ENCODE data around the gene RAB12. TPM values are rescaled to one million over a fixed set of nuclear protein-coding genes. Genes with fewer than 3 reads are reported as not detected.

Gene RAB12
- total RNA-seq, 6 experiments from 2014 or later: 34.1 to 38.0 (median 36.4) TPM

- Mint-ChIP-seq H3K4me3 (no peak overlapping the region), H3K27ac (no peak overlapping the region), H3K4me1 (ENCODE audit: low read depth) (peaks cover 21% of the 10 kb centered on the region), H3K27me3 (ENCODE audit: insufficient read depth) (peaks cover 1% of the 10 kb centered on the region; the same call in 1 of the 2 replicates), H3K36me3 (ENCODE audit: low read depth) (no peaks in the 10 kb centered on the region), H3K9me3 (peaks cover 2% of the 10 kb centered on the region; the same call in 1 of the 2 replicates)
- no peak for TF ChIP-seq CTCF (IDR thresholded peaks at IDR 0.05)
- no peak for DNase-seq
Observed at GRCh38 chr18:8656232-8656631, 47.0 kb downstream of the RAB12 start.

- H3K27ac Mint-ChIP-seq: no peak overlapping the region
- peaks cover 28% of the 10 kb centered on the region for H3K4me1 Mint-ChIP-seq (ENCODE audit: low read depth)
- no peak overlapping the region for H3K4me3 Mint-ChIP-seq
- no peak for DNase-seq
- no peaks in the 10 kb centered on the region for H3K9me3 Mint-ChIP-seq
- no peaks in the 10 kb centered on the region for H3K36me3 Mint-ChIP-seq (ENCODE audit: low read depth)
- no peak for TF ChIP-seq CTCF (IDR thresholded peaks at IDR 0.05)
- peaks cover 1% of the 10 kb centered on the region; the same call in 1 of the 2 replicates for H3K27me3 Mint-ChIP-seq (ENCODE audit: insufficient read depth)
Observed at GRCh38 chr18:8657050-8657820, 48.0 kb downstream of the RAB12 start.

GRCh38 chr18:8657873-8658470 lies 48.7 kb downstream of the RAB12 start:
- Mint-ChIP-seq H3K27ac (no peak overlapping the region), H3K36me3 (ENCODE audit: low read depth) (no peaks in the 10 kb centered on the region), H3K9me3 (no peaks in the 10 kb centered on the region), H3K4me1 (ENCODE audit: low read depth) (peaks cover 28% of the 10 kb centered on the region), H3K4me3 (no peak overlapping the region), H3K27me3 (ENCODE audit: insufficient read depth) (peaks cover 1% of the 10 kb centered on the region; the same call in 1 of the 2 replicates)
- no peak for TF ChIP-seq CTCF (IDR thresholded peaks at IDR 0.05)
- no peak for DNase-seq

- peaks cover 38% of the 10 kb centered on the region for H3K4me1 Mint-ChIP-seq (ENCODE audit: low read depth)
- DNase-seq: no peak
- no peaks in the 10 kb centered on the region for H3K36me3 Mint-ChIP-seq (ENCODE audit: low read depth)
- H3K27me3 Mint-ChIP-seq (ENCODE audit: insufficient read depth): peaks cover 1% of the 10 kb centered on the region
- H3K4me3 Mint-ChIP-seq: no peak overlapping the region
- no peak overlapping the region for H3K27ac Mint-ChIP-seq
- TF ChIP-seq CTCF (IDR thresholded peaks at IDR 0.05): no peak
- no peaks in the 10 kb centered on the region for H3K9me3 Mint-ChIP-seq
Observed at GRCh38 chr18:8658858-8659485, 49.7 kb downstream of the RAB12 start.

GRCh38 chr18:8659609-8660242 lies 50.5 kb downstream of the RAB12 start:
- Mint-ChIP-seq H3K9me3 (no peaks in the 10 kb centered on the region), H3K36me3 (ENCODE audit: low read depth) (no peaks in the 10 kb centered on the region), H3K4me1 (ENCODE audit: low read depth) (peaks cover 32% of the 10 kb centered on the region), H3K4me3 (no peak overlapping the region), H3K27me3 (ENCODE audit: insufficient read depth) (peaks cover 1% of the 10 kb centered on the region), H3K27ac (no peak overlapping the region)
- DNase-seq: no peak
- no peak for TF ChIP-seq CTCF (IDR thresholded peaks at IDR 0.05)

Measured in HFFc6 (cell line).